Measurements from ENCODE around the gene FEV.

The FEV gene

GRCh38 chr2:218993345-218994315 lies 8.6 kb upstream of the FEV start, which contains the start of gene CRYBA2:
Gene CRYBA2 (minus strand): TSS chr2:218993422. CDS start chr2:218993176, 246 bp downstream.
- DNase-seq (ENCODE audit: extremely low read depth, low read depth), result no peak
- no peak for TF ChIP-seq CTCF (IDR thresholded peaks at IDR 0.05; ENCODE audit: low read depth, low read length, missing control alignments)
- H3K4me3 ChIP-seq (replicated peaks; ENCODE audit: low read depth, low read length), result peak within 1 kb of the TSS; percentile 22; the same call in 1 of the 2 replicates

DNA sequence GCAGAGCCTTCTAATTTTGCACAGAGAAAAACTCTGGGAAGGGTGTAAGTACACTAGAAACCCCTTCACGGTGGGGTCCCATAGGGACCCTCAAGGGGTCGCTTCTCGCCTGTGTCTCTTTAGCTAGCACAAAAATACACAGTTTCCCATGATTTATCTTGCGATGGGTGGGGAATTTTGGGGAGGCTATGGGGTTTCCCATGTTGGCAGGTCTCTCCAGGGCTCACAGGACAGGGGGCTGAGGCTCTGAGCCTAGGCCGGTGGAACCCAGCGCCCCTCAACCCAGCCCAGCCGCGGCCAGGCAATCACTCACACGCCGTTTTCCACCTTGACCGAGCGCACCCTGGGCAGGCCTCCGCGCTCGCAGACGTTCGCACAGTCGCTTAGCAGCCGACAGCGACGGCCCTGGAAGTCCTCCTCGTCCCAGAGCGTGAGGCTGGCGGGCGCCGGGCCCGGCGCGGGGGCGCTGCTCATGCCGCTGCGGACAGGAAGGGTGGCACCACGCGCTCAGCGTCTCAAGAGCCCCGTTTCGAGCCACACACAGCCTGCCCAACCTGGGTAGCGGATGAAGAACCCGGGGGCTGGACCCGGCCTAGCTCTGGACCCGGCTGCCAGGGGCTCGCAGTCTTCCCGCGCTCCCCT lies 7.8 kb upstream of the FEV start:
- H3K4me3 ChIP-seq (replicated peaks; ENCODE audit: low read depth, low read length), result no peak overlapping the region
- TF ChIP-seq CTCF (IDR thresholded peaks at IDR 0.05; ENCODE audit: low read depth, low read length, missing control alignments), result no peak
- no peak for DNase-seq (ENCODE audit: extremely low read depth, low read depth)

DNA sequence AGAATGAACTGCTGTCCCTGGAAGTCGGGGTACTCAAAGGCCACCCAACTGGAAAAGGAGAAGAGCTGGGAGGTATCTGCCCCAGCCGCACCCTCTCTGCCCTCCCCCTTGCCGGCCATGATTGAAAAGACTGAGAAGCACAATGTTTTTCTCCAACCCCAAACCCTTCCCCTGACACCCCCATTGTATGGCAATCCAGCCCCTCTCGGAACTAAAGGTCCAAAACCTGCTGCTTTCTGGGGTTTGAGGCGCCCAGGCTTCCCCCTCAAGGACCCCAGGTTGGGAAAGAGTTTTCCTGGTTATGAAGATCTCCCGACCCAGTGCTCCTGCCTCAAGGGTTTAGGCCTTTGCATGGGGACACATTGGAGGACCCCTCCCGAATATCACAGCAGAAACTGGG lies 7.2 kb upstream of the FEV start:
- TF ChIP-seq CTCF (IDR thresholded peaks at IDR 0.05; ENCODE audit: low read depth, low read length, missing control alignments), result no peak
- DNase-seq (ENCODE audit: extremely low read depth, low read depth), result no peak

GRCh38 chr2:218991674-218992168 lies 6.7 kb upstream of the FEV start:
- no peak for DNase-seq (ENCODE audit: extremely low read depth, low read depth)
- TF ChIP-seq CTCF (IDR thresholded peaks at IDR 0.05; ENCODE audit: low read depth, low read length, missing control alignments), result no peak
- no peak overlapping the region for H3K4me3 ChIP-seq (replicated peaks; ENCODE audit: low read depth, low read length)

More for the DNA sequence above, 7.2 kb upstream of the FEV start:
- H3K4me3 ChIP-seq (replicated peaks; ENCODE audit: low read depth, low read length), result no peak overlapping the region

- H3K4me3 ChIP-seq (replicated peaks; ENCODE audit: low read depth, low read length), result no peak overlapping the region
- no peak for TF ChIP-seq CTCF (IDR thresholded peaks at IDR 0.05; ENCODE audit: low read depth, low read length, missing control alignments)
- DNase-seq (ENCODE audit: extremely low read depth, low read depth), result no peak
Measured at GRCh38 chr2:218990612-218991011, 5.6 kb upstream of the FEV start.

- no peak overlapping the region for H3K4me3 ChIP-seq (replicated peaks; ENCODE audit: low read depth, low read length)
- no peak for DNase-seq (ENCODE audit: extremely low read depth, low read depth)
- TF ChIP-seq CTCF (IDR thresholded peaks at IDR 0.05; ENCODE audit: low read depth, low read length, missing control alignments), result no peak
Measured at GRCh38 chr2:218990052-218990451, 5.1 kb upstream of the FEV start.

All from HFF-Myc (cell line).